Right lobe of liver (tissue), 6 donors: ENCODE data around the gene DOK1. TPM values are rescaled to one million over a fixed set of nuclear protein-coding genes. Genes with fewer than 3 reads are reported as not detected.

Experiments
- ATAC-seq, 4 donors: fragments of 200-7000 bp; cut with Tn5 transposase; one replicate each; pipeline ENCODE4 v1.9.1; 2020; ENCODE audit warnings: mild to moderate bottlenecking in 4 of 4, moderate library complexity in 4 of 4
- DNase-seq, 3 donors: peaks; one replicate each; pipeline ENCODE4 v3.0.0-alpha.2; 2020
- H3K27ac ChIP-seq, 3 donors: fragments of 200-600 bp; one replicate each; pipeline ENCODE4 v1.8.0; 2022
- H3K27me3 ChIP-seq, 2 donors: fragments of 200-600 bp; one replicate each; pipeline ENCODE4 v1.8.0; 2022
- H3K36me3 ChIP-seq, 4 donors: fragments of 200-600 bp; sonication (generic) in 1 of 4; one replicate each; pipeline versions ENCODE4 v1.5.1 to v1.8.0; 2017 to 2022; ENCODE audit warnings: control low read depth in 1 of 4
- H3K4me1 ChIP-seq, 4 donors: fragments of 200-600 bp; sonication (generic) in 1 of 4; one replicate each; pipeline versions ENCODE4 v1.5.1 to v1.8.0; 2017 to 2022; ENCODE audit warnings: control low read depth in 1 of 4
- H3K4me3 ChIP-seq, 3 donors: fragments of 200-600 bp; one replicate each; pipeline ENCODE4 v1.8.0; 2022
- H3K9me3 ChIP-seq, 4 donors: fragments of 200-600 bp; sonication (generic) in 1 of 4; one replicate each; pipeline versions ENCODE4 v1.5.1 to v1.8.0; 2017 to 2022; ENCODE audit warnings: control low read depth in 1 of 4
- POLR2A ChIP-seq: fragments of 450-650 bp; IDR thresholded peaks from one replicate; pipeline ENCODE4 v1.6.1; 2017; ENCODE audit warnings: antibody characterized with exemption, mild to moderate bottlenecking
- WGBS: methylation state at CpG from one replicate; pipeline ENCODE4 v1.1.6; 2018; ENCODE audit warnings: low coverage, low lambda C conversion rate; ENCODE audit not compliant: insufficient coverage; ENCODE audit errors: missing lambda C conversion rate; 5-methylcytosine and 5-hydroxymethylcytosine counted together
- intact Hi-C, 2 donors: fragments of 100-400 bp; cut with DNase I; formaldehyde crosslinking; loops; one replicate each; pipeline versions ENCODE4 v1.11.2 to v1.14.1; 2022
- total RNA-seq, 6 experiments: library from RNA; depleted of rRNA in 2 of 6; stranded (reverse); fragments of >200 nt in 2 of 6; fragmentation: NEBNext Ultra II Directional in 3 of 6; extraction: Animal tissue kit (Norgen Biotek cat#: 25700) in 3 of 6; gene quantifications; one replicate each; pipeline versions ENCODE4 v1.1.0 to v1.2.4, GENCODE V29; 2016 to 2023
- TF ChIP-seq, protein P1 (sequence below), 4 donors: fragments of 200-600 bp in 3 of 4; fragments of 450-650 bp in 1 of 4; IDR thresholded peaks; one replicate each; pipeline versions ENCODE4 v1.5.1 to v1.8.0; 2016 to 2022; ENCODE audit warnings: antibody characterized with exemption in 4 of 4, mild to moderate bottlenecking in 2 of 4
- donor health status: DM: no; HTN: yes; CAD: no.
- donor health status: DM: no; HTN: no; CAD: no.
- donor health status: DM: no; HTN: no; CAD: no.
- donor health status: DM: no; HTN: yes; CAD: no.
- donor health status: DM: no; HTN: yes; CAD: no.

The DOK1 gene
- total RNA-seq, 6 experiments from 2014 or later = 1.9 to 3.7 (median 3.2) TPM

DNA sequence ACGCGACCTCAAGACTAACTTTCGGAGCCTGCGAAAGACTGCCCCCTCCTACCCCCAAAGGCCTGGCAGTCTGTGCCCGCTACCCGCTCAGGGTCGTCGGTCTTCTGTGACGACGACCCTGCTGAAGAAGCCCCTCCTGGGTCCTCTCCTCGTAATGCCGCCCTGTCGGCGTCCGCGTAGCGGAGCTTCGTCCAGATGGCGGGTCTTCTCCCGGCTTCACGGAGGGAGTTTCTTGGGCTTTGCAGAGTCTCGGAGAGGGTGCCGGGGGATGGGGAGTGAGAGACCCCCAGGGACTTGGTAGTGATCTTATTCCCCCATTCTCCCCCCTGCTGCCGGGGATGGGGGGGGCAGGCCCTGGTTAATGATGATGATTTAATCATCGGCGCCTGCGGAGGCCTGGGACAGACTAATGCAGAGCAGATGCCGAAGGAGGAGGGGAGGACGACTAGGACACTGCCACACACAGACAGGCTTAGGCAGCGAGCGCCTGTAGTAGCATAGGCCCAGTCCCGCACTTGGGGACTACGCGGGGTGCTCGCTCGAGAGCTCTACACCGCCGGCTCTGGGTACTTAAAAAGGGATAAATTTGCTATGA lies 46.5 kb upstream of the DOK1 start:
- peaks cover under 1 to 4% of the 10 kb centered on the region in 2 donors for H3K27me3 ChIP-seq
- peak overlapping the region; percentile 92 to 96 (median 94) for H3K27ac ChIP-seq
- H3K36me3 ChIP-seq = no peaks in the 10 kb centered on the region
- intact Hi-C loops = no loop called here
- peak overlapping the region; percentile 76 to 95 (median 78) for H3K4me3 ChIP-seq
- TF ChIP-seq, protein P1, sequence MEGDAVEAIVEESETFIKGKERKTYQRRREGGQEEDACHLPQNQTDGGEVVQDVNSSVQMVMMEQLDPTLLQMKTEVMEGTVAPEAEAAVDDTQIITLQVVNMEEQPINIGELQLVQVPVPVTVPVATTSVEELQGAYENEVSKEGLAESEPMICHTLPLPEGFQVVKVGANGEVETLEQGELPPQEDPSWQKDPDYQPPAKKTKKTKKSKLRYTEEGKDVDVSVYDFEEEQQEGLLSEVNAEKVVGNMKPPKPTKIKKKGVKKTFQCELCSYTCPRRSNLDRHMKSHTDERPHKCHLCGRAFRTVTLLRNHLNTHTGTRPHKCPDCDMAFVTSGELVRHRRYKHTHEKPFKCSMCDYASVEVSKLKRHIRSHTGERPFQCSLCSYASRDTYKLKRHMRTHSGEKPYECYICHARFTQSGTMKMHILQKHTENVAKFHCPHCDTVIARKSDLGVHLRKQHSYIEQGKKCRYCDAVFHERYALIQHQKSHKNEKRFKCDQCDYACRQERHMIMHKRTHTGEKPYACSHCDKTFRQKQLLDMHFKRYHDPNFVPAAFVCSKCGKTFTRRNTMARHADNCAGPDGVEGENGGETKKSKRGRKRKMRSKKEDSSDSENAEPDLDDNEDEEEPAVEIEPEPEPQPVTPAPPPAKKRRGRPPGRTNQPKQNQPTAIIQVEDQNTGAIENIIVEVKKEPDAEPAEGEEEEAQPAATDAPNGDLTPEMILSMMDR (IDR thresholded peaks at IDR 0.05) = no peak
- TF ChIP-seq POLR2A = no peak
- peaks cover 0 to 31% (median 12%) of the 10 kb centered on the region in 4 donors for H3K4me1 ChIP-seq
- DNase-seq (peak in 1 of 3 donors; percentile 42), ATAC-seq (peak in 1 of 4 donors; percentile 6)
- H3K9me3 ChIP-seq = no peaks in the 10 kb centered on the region
- WGBS = 11% methylated on average over 33 of the region's 38 CpGs

DNA sequence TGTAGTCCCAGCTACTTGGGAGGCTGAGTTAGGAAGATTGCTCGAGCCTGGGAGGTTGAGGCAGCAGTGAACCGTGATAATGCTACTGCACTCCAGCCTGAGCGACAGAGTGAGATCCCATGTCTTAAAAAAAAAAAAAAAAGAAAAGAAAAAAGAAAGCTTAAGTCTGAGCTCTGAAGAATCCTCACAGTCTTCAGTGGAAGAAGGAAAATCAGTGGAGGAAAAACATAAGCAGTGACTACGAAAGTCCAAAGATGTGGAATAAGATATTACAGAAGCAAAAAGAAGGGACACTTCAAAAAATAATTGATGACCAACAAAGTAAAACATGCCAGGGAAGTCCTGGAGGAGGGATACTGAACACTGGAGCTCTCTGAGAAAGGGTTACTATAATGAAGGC lies 44.2 kb upstream of the DOK1 start:
- intact Hi-C loops = no loop called here
- Histone ChIP-seq H3K4me3 (no peak overlapping the region), H3K36me3 (no peaks in the 10 kb centered on the region), H3K9me3 (no peaks in the 10 kb centered on the region), H3K27me3 (peaks cover 6 to 27% of the 10 kb centered on the region in 2 donors), H3K27ac (no peak overlapping the region), H3K4me1 (peaks cover 0 to 16% (median 6%) of the 10 kb centered on the region in 4 donors)
- no peak for TF ChIP-seq POLR2A
- TF ChIP-seq, protein P1 (IDR thresholded peaks at IDR 0.05) = no peak
- ATAC-seq (no peak), DNase-seq (no peak)
- WGBS = 85% methylated on average over 2 of the region's 4 CpGs

DNA sequence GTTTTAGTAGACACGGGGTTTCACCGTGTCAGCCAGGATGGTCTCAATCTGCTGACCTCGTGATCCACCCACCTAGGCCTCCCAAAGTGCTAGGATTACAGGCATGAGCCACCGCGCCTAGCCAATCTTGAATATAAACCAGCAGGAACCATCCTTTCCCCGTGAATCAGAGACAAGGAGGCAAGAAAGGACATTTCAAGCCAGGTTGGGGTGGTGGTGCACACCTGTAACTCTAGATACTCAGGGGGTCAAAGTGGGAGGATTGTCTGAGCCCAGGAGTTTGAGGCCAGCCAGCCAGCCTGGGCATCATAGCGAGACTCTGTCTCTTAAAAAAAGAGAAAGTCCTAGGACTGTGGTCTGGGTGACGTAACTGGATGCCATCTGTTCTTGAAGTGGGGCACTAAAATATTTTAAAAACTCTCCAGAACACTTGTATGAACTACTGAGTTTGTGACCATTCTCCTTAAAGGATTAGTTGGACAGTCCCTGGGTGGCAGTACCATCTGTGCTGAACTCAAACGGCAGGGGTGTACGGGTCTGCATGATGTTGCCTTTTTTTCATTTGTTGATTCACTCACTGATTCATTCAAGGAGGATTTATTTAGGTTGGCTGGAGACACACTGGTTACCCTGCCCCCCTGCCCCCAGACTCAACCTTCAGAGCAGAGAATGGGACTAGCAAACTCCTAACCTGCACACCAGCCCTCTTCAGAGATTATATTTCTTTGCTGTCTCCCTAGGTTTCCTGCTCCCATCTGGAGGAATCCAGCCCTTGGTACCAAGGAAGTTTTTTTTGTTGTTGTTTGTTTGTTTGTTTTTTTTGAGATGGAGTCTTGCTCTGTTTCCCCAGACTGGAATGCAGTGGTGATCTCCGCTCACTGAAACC lies 43.2 kb upstream of the DOK1 start:
- no peaks in the 10 kb centered on the region for H3K36me3 ChIP-seq
- intact Hi-C loops = no loop called here
- DNase-seq = no peak
- no peak overlapping the region for H3K4me3 ChIP-seq
- ATAC-seq = no peak
- peaks cover 0 to 15% (median 2%) of the 10 kb centered on the region in 4 donors for H3K4me1 ChIP-seq
- TF ChIP-seq, protein P1 (IDR thresholded peaks at IDR 0.05) = no peak
- TF ChIP-seq POLR2A = no peak
- H3K27ac ChIP-seq = no peak overlapping the region
- H3K27me3 ChIP-seq = peaks cover 6 to 38% of the 10 kb centered on the region in 2 donors
- 26% methylated on average over 8 of the region's 11 CpGs for WGBS
- H3K9me3 ChIP-seq = no peaks in the 10 kb centered on the region

DNA sequence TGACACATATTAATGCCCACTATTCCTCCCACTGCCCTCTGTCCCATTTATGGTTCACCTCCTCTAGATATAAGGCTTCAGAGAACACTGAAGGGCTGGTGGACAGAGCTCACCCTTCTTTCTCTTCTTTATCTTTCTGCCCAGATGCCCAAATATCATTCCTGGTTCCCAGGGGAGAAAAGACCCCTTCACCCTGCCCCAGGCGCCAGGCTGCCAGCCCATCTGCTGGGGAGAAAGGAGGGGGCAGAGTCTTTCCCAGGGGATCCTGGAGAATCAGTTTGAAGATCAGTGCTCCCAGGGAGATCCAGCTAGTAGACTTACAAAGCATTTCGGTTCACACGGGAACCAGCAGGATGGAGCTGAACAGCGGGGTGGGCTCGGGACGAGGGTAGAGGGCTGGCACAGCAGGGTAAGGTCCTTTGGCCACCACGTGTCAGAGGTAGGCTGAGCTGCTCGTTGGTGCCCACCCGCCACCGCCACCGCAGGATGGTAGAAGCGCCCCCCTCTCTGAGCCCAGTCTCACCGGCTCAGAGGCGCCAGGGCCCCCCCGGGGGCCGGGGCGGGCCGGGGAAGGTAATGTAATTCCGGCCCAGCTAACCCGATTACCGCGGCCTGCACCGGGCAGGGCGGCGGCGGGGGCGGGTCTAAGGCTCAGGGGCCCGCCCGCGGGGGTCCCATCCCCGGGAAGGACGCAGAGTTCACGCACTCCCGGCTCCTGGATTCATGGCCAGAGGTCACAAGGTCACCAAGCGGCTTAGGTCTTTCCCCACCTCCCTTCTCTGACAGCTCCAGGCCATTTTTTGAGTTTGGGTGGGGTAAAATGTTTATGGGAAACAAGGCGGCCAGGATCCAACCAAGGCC lies 41.5 kb upstream of the DOK1 start:
- no peak for TF ChIP-seq POLR2A
- TF ChIP-seq, protein P1 (IDR thresholded peaks at IDR 0.05) = no peak
- DNase-seq (no peak), ATAC-seq (no peak)
- Histone ChIP-seq H3K27me3 (peaks cover 6 to 52% of the 10 kb centered on the region in 2 donors), H3K4me3 (no peak overlapping the region), H3K36me3 (no peaks in the 10 kb centered on the region), H3K27ac (no peak overlapping the region), H3K9me3 (no peaks in the 10 kb centered on the region), H3K4me1 (peaks cover 0 to 12% (median 0%) of the 10 kb centered on the region in 4 donors)
- WGBS = 3% methylated on average over 12 of the region's 36 CpGs
- intact Hi-C loops = no loop called here
